Activated gamma-delta T cell (primary cell): ENCODE data around the gene MAGI1.
"Not testable (repeated sequence)": the region's sequence is repeated elsewhere in the genome, so short reads cannot be mapped to it uniquely, and the experiment has no call there.

Source experiments
- DNase-seq: peaks from one replicate; lab custom pipeline; 2025; lab: John Stamatoyannopoulos, UW

Gene MAGI1

GRCh38 chr3:65749066-65749465 is 289.7 kb downstream of the MAGI1 start:
- no peak for DNase-seq

- DNase-seq = no peak
Measured at GRCh38 chr3:65748326-65748725, 290.4 kb downstream of the MAGI1 start.

- DNase-seq = no peak
Measured at GRCh38 chr3:65746848-65747247, 291.9 kb downstream of the MAGI1 start.

GRCh38 chr3:65745306-65745705 is 293.4 kb downstream of the MAGI1 start:
- no peak for DNase-seq

GRCh38 chr3:65742914-65743313 is 295.8 kb downstream of the MAGI1 start:
- no peak for DNase-seq

GRCh38 chr3:65741540-65741939 is 297.2 kb downstream of the MAGI1 start:
- DNase-seq = no peak

GRCh38 chr3:65739901-65740541 is 298.7 kb downstream of the MAGI1 start:
- DNase-seq = no peak

GRCh38 chr3:65734792-65735191 is 303.9 kb downstream of the MAGI1 start:
- DNase-seq = no peak

GRCh38 chr3:65734382-65734781 is 304.3 kb downstream of the MAGI1 start:
- DNase-seq = no peak

- DNase-seq = no peak
Measured at GRCh38 chr3:65733459-65733858, 305.3 kb downstream of the MAGI1 start.

GRCh38 chr3:65732051-65732935 is 306.4 kb downstream of the MAGI1 start:
- no peak for DNase-seq

- DNase-seq = no peak
Measured at GRCh38 chr3:65730449-65730848, 308.3 kb downstream of the MAGI1 start.

GRCh38 chr3:65729973-65730372 is 308.7 kb downstream of the MAGI1 start:
- no peak for DNase-seq

GRCh38 chr3:65729555-65729954 is 309.2 kb downstream of the MAGI1 start:
- DNase-seq = no peak

- no peak for DNase-seq
Measured at GRCh38 chr3:65728138-65728537, 310.6 kb downstream of the MAGI1 start.

- DNase-seq = no peak
Measured at GRCh38 chr3:65723985-65724384, 314.7 kb downstream of the MAGI1 start.

GRCh38 chr3:65723011-65723410 is 315.7 kb downstream of the MAGI1 start:
- no peak for DNase-seq

GRCh38 chr3:65720989-65721737 is 317.6 kb downstream of the MAGI1 start:
- DNase-seq = no peak

GRCh38 chr3:65719639-65720038 is 319.1 kb downstream of the MAGI1 start:
- not testable (repeated sequence) for DNase-seq

GRCh38 chr3:65717676-65718346 is 320.9 kb downstream of the MAGI1 start:
- no peak for DNase-seq

GRCh38 chr3:65716071-65716751 is 322.5 kb downstream of the MAGI1 start:
- no peak for DNase-seq
